Naive thymus-derived CD8-positive, alpha-beta T cell (primary cell): ENCODE data around the gene COG8. TPM values are rescaled to one million over a fixed set of nuclear protein-coding genes. Genes with fewer than 3 reads are reported as not detected.

Experiments used
- polyA plus RNA-seq, 3 donors: library from polyadenylated mRNA; unstranded; fragments of 300-500 nt; fragmentation: Illumina TruSeq; gene quantifications; one replicate each; pipeline ENCODE4 v1.2.3, GENCODE V29; 2021
- total RNA-seq, 8 experiments: library from RNA in 2 of 8; stranded (reverse) in 2 of 8; gene quantifications; one replicate each; pipeline ENCODE4 v1.2.3 and lab custom pipeline; 2021 to 2026

COG8 gene
- total and polyA plus RNA-seq, 5 experiments from 2014 or later = 33.6 to 65.5 (median 42.0) TPM

Other genes starting within 250 kb of the COG8 start
- gene HAS3, start 233.9 kb downstream of the COG8 start, total RNA-seq = 1 to 10 TPM; 3.4 to 4.0 TPM
- under 1 TPM; 0.07 to 0.55 (median 0.11) TPM for gene HAS3, start 233.9 kb downstream of the COG8 start, polyA plus RNA-seq
- gene CHTF8, start 207.0 kb downstream of the COG8 start, total RNA-seq = 100 to 1,000 TPM; 126 to 137 TPM
- gene CHTF8, start 207.0 kb downstream of the COG8 start, polyA plus RNA-seq = 100 to 1,000 TPM; 165 to 192 (median 184) TPM
- gene UTP4, start 206.9 kb downstream of the COG8 start, total RNA-seq = 10 to 100 TPM; 41.8 to 44.5 TPM
- 10 to 100 TPM; 72.4 to 77.6 (median 72.8) TPM for gene UTP4, start 206.9 kb downstream of the COG8 start, polyA plus RNA-seq
- 10 to 100 TPM; 11.0 to 12.9 TPM for gene SNTB2, start 152.4 kb downstream of the COG8 start, total RNA-seq
- gene SNTB2, start 152.4 kb downstream of the COG8 start, polyA plus RNA-seq = 10 to 100 TPM in 1 of 3 donors, 1 to 10 TPM in 2; 3.7 to 15.0 (median 7.6) TPM
- gene VPS4A, start 28.2 kb downstream of the COG8 start, total RNA-seq = 10 to 100 TPM; 51.3 to 52.2 TPM
- 10 to 100 TPM; 28.4 to 36.1 (median 29.1) TPM for gene VPS4A, start 28.2 kb downstream of the COG8 start, polyA plus RNA-seq
- gene PDF, start 9.0 kb downstream of the COG8 start, total RNA-seq = 10 to 100 TPM; 15.1 to 16.8 TPM
- gene PDF, start 9.0 kb downstream of the COG8 start, polyA plus RNA-seq = 10 to 100 TPM; 12.3 to 17.2 (median 13.8) TPM
- gene NIP7, start 208 bp upstream of the COG8 start, total RNA-seq = 10 to 100 TPM; 33.0 to 34.4 TPM
- gene NIP7, start 208 bp upstream of the COG8 start, polyA plus RNA-seq = 10 to 100 TPM; 17.6 to 24.8 (median 18.5) TPM
- gene TMED6, start 12.2 kb upstream of the COG8 start, total RNA-seq = 1 to 10 TPM; 4.5 to 5.2 TPM
- gene TMED6, start 12.2 kb upstream of the COG8 start, polyA plus RNA-seq = under 1 TPM in 1 of 3 donors, not detected in 2; 0.43 TPM
- 10 to 100 TPM; 51.1 to 59.8 TPM for gene TERF2, start 46.4 kb upstream of the COG8 start, total RNA-seq
- gene TERF2, start 46.4 kb upstream of the COG8 start, polyA plus RNA-seq = 10 to 100 TPM; 22.0 to 30.9 (median 29.7) TPM
- 10 to 100 TPM; 45.6 to 47.3 TPM for gene CYB5B, start 85.1 kb upstream of the COG8 start, total RNA-seq
- 10 to 100 TPM; 83.3 to 96.4 (median 90.4) TPM for gene CYB5B, start 85.1 kb upstream of the COG8 start, polyA plus RNA-seq
- gene NFAT5, start 226.4 kb upstream of the COG8 start, total RNA-seq = 10 to 100 TPM; 29.8 to 32.2 TPM
- gene NFAT5, start 226.4 kb upstream of the COG8 start, polyA plus RNA-seq = 1 to 10 TPM; 3.8 to 6.7 (median 6.0) TPM